Left renal pelvis (tissue), 4 donors: Measurements from ENCODE around the gene OR2K2. TPM values are rescaled to one million over a fixed set of nuclear protein-coding genes. Genes with fewer than 3 reads are reported as not detected.
"Not testable (repeated sequence)": the region's sequence is repeated elsewhere in the genome, so short reads cannot be mapped to it uniquely, and the experiment has no call there.

Experiments
- DNase-seq, 4 donors: peaks; one replicate each; pipeline ENCODE4 v3.0.0-alpha.2; 2013; ENCODE audit warnings: low read depth in 4 of 4, low spot score in 3 of 4
- polyA plus RNA-seq, 4 donors: library from polyadenylated mRNA; unstranded; fragments of 120-200 nt; gene quantifications; one replicate each; pipeline ENCODE4 v1.2.1, GENCODE V29; 2013; ENCODE audit not compliant: insufficient read length in 4 of 4

OR2K2 gene, protein sequence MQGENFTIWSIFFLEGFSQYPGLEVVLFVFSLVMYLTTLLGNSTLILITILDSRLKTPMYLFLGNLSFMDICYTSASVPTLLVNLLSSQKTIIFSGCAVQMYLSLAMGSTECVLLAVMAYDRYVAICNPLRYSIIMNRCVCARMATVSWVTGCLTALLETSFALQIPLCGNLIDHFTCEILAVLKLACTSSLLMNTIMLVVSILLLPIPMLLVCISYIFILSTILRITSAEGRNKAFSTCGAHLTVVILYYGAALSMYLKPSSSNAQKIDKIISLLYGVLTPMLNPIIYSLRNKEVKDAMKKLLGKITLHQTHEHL
- polyA plus RNA-seq, result not detected

- DNase-seq, result no peak
Measured at GRCh38 chr9:111330124-111330523, at the start of gene OR2K2. OR2K2 (minus strand) TSS chr9:111330224; CDS start chr9:111328433, 1,791 bp downstream.

GRCh38 chr9:111375817-111376564 is 46.0 kb upstream of the OR2K2 start:
- no peak for DNase-seq

DNA sequence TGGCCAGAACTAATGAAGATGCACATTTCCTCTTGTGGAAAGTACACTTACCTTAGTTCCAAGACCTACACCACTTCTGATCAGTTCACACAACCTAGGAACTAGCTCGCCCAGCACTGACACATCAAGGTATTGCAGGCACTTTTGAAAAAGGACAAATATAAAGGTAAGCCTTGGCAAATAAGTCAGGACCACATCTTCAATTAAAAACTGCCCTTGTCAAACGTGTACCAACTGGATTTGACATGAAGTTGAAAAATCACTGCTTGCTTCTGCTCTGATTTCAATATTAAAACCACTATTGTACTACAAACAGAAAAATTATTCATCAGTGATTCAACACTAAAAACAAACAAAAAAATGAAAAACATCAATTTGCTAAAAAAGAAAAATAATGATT is 45.0 kb upstream of the OR2K2 start:
- no peak for DNase-seq

DNA sequence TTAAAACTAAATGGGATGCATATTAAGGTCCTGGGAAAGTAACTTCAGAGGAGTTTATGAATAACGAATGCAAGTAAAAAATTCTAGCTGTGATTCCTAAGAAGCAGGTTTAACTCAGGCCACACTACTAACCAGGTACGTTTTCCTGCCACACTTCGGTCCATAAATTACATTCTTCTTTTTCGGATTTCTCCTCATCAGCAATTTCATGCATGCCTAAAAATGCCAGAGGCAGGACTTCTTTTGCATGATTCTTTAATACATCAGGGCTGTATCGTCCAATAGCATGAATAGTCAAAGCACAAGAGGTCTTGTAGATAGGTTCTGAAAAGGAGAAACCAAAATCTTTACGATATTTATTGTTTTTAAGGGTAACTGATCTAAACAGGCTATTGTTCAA is 42.3 kb upstream of the OR2K2 start:
- no peak for DNase-seq

DNA sequence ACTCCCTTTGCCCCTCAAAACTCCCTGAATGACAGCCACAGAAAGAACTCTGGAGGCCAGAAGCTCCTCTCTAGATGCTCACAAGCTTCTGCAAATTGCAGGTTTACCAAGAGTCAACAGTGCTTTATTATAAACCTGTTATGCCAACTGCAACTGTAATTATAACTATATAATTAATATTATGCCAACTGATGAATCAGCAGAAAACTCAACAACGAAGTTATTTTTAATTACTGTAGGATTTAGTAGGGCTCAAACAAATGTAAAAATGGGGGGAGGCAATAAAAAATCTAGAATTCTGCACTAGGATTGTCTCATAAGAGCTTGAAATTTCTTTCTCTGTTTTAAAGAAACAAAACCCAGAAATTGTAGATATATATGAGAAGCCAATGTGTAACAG is 37.0 kb upstream of the OR2K2 start:
- no peak for DNase-seq

- DNase-seq, result no peak
Measured at GRCh38 chr9:111362526-111362925, 32.5 kb upstream of the OR2K2 start.

GRCh38 chr9:111360881-111361280 is 30.9 kb upstream of the OR2K2 start:
- DNase-seq, result no peak

DNA sequence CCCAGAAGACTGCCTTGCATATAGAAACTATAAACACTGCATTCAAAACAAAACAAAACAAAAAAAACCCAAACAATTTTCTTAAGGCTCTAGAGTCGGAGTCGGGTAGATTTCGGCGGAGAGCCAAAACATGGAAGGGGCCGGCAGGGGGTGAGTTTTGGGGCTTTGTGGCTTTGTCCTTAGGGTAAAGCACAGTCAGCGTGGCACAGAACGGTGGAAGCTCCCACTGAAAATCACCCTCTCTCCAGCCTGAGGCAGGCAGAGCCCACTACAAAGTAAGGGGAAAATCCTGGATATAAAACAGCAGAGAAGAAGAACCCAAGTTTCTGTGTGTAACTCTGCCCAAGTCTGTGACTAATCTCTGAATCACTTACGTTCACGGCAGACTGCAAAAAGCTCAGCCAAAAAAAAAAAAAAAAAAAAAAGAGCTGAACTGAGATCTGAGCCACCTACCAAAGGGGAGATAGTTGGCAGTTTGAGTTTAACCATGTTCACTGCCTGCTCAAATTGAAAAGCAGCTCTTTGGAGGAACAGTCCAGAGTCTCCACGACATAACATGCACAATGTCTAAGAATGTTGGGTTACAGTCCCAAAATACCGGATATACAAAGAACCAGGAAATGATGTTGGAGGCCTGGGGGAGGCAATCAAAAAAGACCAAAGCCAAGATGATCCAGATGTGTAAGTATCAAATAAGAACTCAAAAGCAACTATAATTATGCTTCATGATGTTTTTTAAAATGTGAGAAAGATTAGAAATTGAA is 26.6 kb upstream of the OR2K2 start:
- DNase-seq, result no peak

- no peak for DNase-seq
Measured at GRCh38 chr9:111352545-111352944, 22.5 kb upstream of the OR2K2 start.

- DNase-seq, result no peak
Measured at GRCh38 chr9:111350556-111350955, 20.5 kb upstream of the OR2K2 start.

DNA sequence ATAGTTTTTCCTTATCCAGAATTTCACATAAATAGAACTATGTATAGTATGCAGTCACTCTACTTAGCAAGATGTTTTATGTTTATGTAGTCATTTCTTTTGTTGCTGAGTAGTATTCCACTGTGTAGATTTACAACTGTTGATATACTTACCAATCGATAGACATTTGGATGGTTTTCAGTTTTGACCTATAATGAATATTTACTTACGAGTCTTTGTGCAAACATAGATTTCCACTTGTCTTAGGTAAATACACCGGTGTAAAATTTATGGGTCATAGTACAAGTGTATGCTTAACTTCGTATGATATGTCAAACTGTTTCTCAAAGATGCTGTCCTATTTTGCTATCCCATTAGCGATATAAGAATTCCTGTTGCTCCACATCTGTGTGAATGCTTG is 19.7 kb upstream of the OR2K2 start:
- DNase-seq, result no peak

DNA sequence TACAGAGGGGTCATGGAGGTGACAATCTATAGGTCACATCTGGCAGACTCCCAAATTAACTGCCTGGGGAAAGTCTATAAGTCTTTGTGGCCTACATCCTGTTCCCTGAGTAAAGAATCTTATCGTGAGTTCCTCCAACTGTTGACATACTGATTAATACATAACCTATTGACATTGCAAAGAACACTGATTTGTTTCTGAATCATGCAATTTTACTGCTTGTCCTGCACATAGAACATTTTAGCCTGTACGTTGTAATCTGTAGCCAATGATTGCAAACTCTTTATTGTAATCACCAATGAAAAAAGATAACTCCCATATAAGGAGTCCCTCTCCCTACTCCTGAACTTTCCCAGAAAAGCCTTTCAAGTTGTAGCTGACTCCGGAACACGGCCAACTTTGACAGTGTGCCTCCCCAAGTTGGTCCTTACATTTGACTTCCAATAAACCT is 18.8 kb upstream of the OR2K2 start:
- DNase-seq, result no peak

DNA sequence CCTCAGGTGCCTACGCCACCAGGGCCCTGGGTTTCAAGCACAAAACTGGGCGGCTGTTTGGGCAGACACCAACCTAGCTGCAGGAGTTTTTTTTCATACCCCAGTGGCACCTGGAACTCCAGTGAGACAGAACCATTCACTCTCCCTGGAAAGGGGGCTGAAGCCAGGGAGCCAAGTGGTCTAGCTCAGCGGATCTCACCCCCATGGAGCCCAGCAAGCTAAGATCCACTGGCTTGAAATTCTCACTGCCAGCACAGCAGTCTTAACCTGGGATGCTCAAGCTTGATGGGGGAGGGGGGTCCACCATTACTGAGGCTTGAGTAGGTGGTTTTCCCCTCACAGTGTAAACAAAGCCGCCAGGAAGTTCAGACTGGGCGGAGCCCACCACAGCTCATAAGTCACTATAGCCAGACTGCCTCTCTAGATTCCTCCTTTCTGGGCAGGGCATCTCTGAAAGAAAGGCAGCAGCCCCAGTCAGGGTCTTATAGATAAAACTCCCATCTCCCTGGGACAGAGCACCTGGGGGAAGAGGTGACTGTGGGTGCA is 4.4 kb upstream of the OR2K2 start:
- not testable (repeated sequence) for DNase-seq

- peak in 2 of 4 donors; percentile 32 to 39 for DNase-seq
Measured at GRCh38 chr9:111320631-111321030, 9.4 kb downstream of the OR2K2 start.

DNA sequence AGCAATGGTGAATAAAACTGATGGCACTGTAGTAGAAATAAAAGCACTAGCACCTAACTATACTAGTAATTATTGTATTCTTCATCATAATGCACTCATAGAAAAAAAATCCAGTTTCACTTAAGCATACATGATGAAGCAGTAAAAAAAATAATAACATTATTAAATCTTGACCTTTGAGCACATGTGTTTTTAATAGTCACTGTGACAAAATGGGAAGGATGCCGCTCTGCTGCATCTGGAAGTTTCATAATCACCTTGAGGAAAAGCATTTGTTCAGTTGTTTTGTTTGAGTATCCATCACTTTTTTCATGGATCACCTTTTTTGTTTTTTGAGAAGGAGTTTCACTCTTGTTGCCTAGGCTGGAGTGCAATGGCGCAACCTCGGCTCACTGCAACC is 13.2 kb downstream of the OR2K2 start:
- DNase-seq, result no peak

DNA sequence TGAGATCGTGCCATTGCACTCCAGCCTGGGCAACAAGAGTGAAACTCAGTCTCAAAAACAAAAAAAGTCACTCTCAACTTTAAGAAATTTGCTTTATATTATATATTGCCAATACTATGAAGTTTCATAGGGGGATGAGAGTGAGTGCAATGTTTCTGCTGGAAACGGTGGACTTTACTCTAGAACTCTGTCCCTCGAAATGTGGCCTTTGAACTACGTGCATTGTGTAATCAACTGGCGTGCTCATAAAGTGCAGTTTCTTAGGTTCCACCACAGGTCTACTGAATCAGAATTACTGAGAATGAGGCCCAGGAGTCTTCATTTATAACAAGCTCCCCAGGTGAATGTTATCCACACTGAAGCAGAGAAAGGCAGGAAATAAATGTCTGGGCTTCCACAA is 24.1 kb downstream of the OR2K2 start:
- DNase-seq, result no peak

DNA sequence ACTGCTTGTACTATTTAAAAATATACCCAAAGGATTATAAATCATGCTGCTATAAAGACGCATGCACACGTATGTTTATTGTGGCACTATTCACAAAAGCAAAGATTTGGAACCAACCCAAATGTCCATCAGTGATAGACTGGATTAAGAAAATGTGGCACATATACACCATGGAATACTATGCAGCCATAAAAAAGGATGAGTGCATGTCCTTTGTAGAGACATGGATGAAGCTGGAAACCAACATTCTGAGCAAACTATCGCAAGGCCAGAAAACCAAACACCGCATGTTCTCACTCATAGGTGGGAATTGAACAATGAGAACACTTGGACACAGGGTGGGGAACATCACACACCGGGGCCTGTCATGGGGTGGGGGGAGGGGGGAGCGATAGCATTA is 26.0 kb downstream of the OR2K2 start:
- DNase-seq, result not testable (repeated sequence)

- DNase-seq, result no peak
Measured at GRCh38 chr9:111301195-111301594, 28.8 kb downstream of the OR2K2 start.

DNA sequence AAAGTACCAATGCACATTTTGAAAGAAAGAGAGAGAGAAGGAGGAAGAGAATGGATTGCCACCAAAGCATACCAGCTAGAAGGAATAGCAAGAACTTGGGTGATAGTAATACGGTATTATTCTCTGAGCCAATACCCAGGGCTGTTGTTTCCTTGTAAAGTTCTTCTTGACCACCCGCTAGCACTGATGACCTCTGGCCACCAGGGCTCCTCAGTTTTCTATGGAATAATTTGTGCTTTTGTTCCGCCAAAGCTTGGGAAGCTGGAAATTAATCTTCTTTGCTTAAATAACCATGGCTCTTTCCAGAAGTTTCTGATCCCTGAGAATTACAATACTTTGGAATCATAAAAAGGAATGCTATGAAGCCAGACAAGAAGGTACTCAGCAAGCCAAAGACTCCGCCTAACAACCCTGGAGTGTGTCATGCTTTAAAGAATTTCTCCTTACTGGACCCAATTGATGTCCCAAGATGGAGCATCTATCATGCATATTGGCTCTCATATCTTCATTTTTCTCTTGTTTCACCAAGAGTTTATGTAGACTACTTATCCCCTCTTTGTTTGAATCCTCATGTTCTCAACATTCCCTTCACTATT is 29.8 kb downstream of the OR2K2 start:
- no peak for DNase-seq

DNA sequence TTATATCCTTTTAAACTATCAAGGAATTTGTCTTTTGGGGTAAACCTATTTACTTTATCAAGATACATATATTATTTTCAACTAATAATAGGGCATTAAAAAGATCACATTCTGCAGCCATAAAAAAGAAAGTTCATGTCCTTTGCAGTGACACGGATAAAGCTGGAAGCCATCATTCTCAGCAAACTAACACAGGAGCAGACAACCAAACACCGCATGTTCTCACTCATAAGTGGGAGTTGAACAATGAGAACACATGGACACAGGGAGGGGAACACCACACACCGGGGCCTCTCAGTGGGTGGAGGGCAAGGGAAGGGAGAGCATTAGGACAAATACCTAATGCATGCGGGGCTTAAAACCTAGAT is 30.4 kb downstream of the OR2K2 start:
- not testable (repeated sequence) for DNase-seq
